Measurements from ENCODE around the gene PRIM2.
"Not testable (repeated sequence)": the region's sequence is repeated elsewhere in the genome, so short reads cannot be mapped to it uniquely, and the experiment has no call there.

DNA sequence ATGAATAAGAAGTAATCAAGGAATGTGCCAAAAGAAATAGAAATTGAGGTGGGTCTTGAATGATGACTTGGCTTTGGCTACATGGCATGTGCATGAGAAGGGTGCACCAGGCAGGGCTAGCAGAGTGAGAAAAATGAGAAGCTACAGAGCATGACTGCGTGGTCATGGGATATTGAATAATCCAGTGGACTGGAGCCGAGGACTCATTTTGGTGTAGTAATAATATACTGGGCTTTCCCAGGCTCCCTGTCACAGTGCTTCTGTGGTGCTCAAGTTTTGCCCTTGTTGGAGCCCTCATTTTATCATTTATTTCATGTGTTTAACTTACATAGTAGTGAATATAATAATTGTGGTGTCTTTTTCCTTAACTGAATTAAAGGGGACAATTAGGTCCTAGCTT, 217.7 kb downstream of the PRIM2 start:
- TF ChIP-seq, protein P1, sequence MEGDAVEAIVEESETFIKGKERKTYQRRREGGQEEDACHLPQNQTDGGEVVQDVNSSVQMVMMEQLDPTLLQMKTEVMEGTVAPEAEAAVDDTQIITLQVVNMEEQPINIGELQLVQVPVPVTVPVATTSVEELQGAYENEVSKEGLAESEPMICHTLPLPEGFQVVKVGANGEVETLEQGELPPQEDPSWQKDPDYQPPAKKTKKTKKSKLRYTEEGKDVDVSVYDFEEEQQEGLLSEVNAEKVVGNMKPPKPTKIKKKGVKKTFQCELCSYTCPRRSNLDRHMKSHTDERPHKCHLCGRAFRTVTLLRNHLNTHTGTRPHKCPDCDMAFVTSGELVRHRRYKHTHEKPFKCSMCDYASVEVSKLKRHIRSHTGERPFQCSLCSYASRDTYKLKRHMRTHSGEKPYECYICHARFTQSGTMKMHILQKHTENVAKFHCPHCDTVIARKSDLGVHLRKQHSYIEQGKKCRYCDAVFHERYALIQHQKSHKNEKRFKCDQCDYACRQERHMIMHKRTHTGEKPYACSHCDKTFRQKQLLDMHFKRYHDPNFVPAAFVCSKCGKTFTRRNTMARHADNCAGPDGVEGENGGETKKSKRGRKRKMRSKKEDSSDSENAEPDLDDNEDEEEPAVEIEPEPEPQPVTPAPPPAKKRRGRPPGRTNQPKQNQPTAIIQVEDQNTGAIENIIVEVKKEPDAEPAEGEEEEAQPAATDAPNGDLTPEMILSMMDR (conservative IDR thresholded peaks at IDR 0.05; ENCODE audit: low read depth, low read length) = not testable (repeated sequence)
- not testable (repeated sequence) for TF ChIP-seq RAD21 (IDR thresholded peaks at IDR 0.05; ENCODE audit: low read length); POLR2A (IDR thresholded peaks at IDR 0.05; ENCODE audit: low read depth, low read length); CEBPB (IDR thresholded peaks at IDR 0.05; ENCODE audit: low read depth, low read length); SMC3 (IDR thresholded peaks at IDR 0.05; ENCODE audit: low read depth, low read length); MAFK (IDR thresholded peaks at IDR 0.05; ENCODE audit: low read depth, low read length); MXI1 (IDR thresholded peaks at IDR 0.05; ENCODE audit: borderline replicate concordance, low read depth, low read length); RFX5 (IDR thresholded peaks at IDR 0.05; ENCODE audit: low read depth, low read length); BHLHE40 (IDR thresholded peaks at IDR 0.05; ENCODE audit: low read depth, low read length); RCOR1 (IDR thresholded peaks at IDR 0.05; ENCODE audit: insufficient replicate concordance, low read length); FOS (IDR thresholded peaks at IDR 0.05; ENCODE audit: low read depth, low read length)
- TF ChIP-seq, protein P2, sequence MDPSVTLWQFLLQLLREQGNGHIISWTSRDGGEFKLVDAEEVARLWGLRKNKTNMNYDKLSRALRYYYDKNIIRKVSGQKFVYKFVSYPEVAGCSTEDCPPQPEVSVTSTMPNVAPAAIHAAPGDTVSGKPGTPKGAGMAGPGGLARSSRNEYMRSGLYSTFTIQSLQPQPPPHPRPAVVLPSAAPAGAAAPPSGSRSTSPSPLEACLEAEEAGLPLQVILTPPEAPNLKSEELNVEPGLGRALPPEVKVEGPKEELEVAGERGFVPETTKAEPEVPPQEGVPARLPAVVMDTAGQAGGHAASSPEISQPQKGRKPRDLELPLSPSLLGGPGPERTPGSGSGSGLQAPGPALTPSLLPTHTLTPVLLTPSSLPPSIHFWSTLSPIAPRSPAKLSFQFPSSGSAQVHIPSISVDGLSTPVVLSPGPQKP (IDR thresholded peaks at IDR 0.05; ENCODE audit: borderline replicate concordance, low read depth, low read length) = not testable (repeated sequence)
- TF ChIP-seq, protein P3, sequence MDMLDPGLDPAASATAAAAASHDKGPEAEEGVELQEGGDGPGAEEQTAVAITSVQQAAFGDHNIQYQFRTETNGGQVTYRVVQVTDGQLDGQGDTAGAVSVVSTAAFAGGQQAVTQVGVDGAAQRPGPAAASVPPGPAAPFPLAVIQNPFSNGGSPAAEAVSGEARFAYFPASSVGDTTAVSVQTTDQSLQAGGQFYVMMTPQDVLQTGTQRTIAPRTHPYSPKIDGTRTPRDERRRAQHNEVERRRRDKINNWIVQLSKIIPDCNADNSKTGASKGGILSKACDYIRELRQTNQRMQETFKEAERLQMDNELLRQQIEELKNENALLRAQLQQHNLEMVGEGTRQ (IDR thresholded peaks at IDR 0.05; ENCODE audit: low read depth, low read length) = not testable (repeated sequence)

Measured in IMR-90 (cell line).